Measurements from ENCODE around the gene ONECUT2.

DNA sequence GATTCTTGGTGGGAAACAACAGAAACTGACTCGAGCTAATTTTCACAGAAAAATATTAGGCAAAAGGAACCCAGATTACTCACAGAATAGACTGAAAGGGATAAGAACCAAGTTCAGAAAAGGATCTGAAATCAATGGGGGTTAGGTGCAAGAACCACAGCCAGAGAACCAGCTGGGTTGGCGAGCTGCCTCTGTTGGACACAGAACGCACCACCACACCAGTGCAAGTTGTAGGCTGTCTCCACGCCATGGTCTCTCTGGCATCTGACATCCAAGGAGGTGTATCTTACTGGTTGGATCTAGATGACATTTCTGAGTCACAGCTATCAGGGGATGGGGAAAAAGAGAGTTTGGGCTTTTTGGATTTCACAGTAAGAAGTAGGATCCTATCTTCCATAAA lies 18.6 kb upstream of the ONECUT2 start:
- TF ChIP-seq, protein P1, sequence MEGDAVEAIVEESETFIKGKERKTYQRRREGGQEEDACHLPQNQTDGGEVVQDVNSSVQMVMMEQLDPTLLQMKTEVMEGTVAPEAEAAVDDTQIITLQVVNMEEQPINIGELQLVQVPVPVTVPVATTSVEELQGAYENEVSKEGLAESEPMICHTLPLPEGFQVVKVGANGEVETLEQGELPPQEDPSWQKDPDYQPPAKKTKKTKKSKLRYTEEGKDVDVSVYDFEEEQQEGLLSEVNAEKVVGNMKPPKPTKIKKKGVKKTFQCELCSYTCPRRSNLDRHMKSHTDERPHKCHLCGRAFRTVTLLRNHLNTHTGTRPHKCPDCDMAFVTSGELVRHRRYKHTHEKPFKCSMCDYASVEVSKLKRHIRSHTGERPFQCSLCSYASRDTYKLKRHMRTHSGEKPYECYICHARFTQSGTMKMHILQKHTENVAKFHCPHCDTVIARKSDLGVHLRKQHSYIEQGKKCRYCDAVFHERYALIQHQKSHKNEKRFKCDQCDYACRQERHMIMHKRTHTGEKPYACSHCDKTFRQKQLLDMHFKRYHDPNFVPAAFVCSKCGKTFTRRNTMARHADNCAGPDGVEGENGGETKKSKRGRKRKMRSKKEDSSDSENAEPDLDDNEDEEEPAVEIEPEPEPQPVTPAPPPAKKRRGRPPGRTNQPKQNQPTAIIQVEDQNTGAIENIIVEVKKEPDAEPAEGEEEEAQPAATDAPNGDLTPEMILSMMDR (conservative IDR thresholded peaks at IDR 0.05; ENCODE audit: low read depth, low read length), result no peak
- TF ChIP-seq EZH2 (IDR thresholded peaks at IDR 0.05; ENCODE audit: borderline replicate concordance, low read depth, low read length, poor library complexity, severe bottlenecking), result no peak
